Prostate gland (tissue), 2 donors: ENCODE results near the gene MET.

Source experiments
- CTCF ChIP-seq, 4 experiments: fragments of 200-600 bp in 2 of 4; fragments of 450-650 bp in 2 of 4; sonication (generic) in 2 of 4; IDR thresholded peaks; 1 replicate in 3 of 4; 2 replicates in 1 of 4; pipeline ENCODE4 v1.5.1; 2016 to 2019; ENCODE audit warnings: antibody characterized with exemption in 4 of 4, mild to moderate bottlenecking in 2 of 4, moderate library complexity in 2 of 4
- POLR2A ChIP-seq: fragments of 450-650 bp; IDR thresholded peaks from one replicate; pipeline ENCODE4 v1.6.1; 2016; ENCODE audit warnings: antibody characterized with exemption, mild to moderate bottlenecking

- no peak for TF ChIP-seq CTCF (IDR thresholded peaks at IDR 0.05)
- no peak for TF ChIP-seq POLR2A
Measured at GRCh38 chr7:116843378-116843777, 171.4 kb downstream of the MET start.
